Naive thymus-derived CD8-positive, alpha-beta T cell (primary cell): ENCODE results near the gene SLC2A13. TPM values are rescaled to one million over a fixed set of nuclear protein-coding genes. Genes with fewer than 3 reads are reported as not detected.
A peak's percentile ranks its signal among the peaks of the same experiment; 100 is the strongest.

ENCODE experiments used
- ATAC-seq, 2 donors: fragments of 150-1000 bp; cut with Tn5 transposase in 1 of 2; sonication (Bioruptor Pico), chemical (Tn5 transposase) in 1 of 2; 1 replicate in 1 of 2; 2 replicates in 1 of 2; pipeline ENCODE4 v1.10.0; 2021; ENCODE audit warnings: mild to moderate bottlenecking in 2 of 2, moderate library complexity in 2 of 2
- POLR2A ChIA-PET: fragments of 350-600 bp; sonication (Branson Sonifier 250); formaldehyde crosslinking; loops from one replicate; lab custom pipeline; 2021; ENCODE audit warnings: antibody characterized with exemption; lab: Charles Lee
- DNase-seq, 10 donors: peaks; one replicate each; pipeline versions ENCODE4 v3.0.0 to v3.0.0-alpha.2; 2020 to 2022
- H3K27ac Mint-ChIP-seq, 10 donors: one replicate each; pipeline ENCODE4 v1.8.0; 2020 to 2022; ENCODE audit warnings: mild to moderate bottlenecking in 10 of 10, mixed read lengths in 10 of 10, moderate library complexity in 4 of 10, inconsistent platforms in 1 of 10
- H3K27me3 Mint-ChIP-seq, 5 donors: one replicate each; pipeline ENCODE4 v1.8.0; 2021 to 2022; ENCODE audit warnings: mixed read lengths in 5 of 5
- H3K36me3 Mint-ChIP-seq, 3 donors: one replicate each; pipeline ENCODE4 v1.8.0; 2020 to 2022; ENCODE audit warnings: mixed read lengths in 3 of 3, mild to moderate bottlenecking in 2 of 3, inconsistent platforms in 1 of 3
- H3K4me1 Mint-ChIP-seq, 4 donors: one replicate each; pipeline ENCODE4 v1.8.0; 2021 to 2022; ENCODE audit warnings: mixed read lengths in 4 of 4
- H3K4me3 Mint-ChIP-seq, 10 donors: one replicate each; pipeline ENCODE4 v1.8.0; 2020 to 2022; ENCODE audit warnings: mild to moderate bottlenecking in 10 of 10, mixed read lengths in 10 of 10, moderate library complexity in 6 of 10, inconsistent platforms in 1 of 10
- H3K9me3 Mint-ChIP-seq, 9 donors: one replicate each; pipeline ENCODE4 v1.8.0; 2020 to 2022; ENCODE audit warnings: mixed read lengths in 9 of 9, mild to moderate bottlenecking in 3 of 9, inconsistent platforms in 1 of 9, moderate library complexity in 1 of 9
- polyA plus RNA-seq, 3 donors: library from polyadenylated mRNA; unstranded; fragments of 300-500 nt; fragmentation: Illumina TruSeq; gene quantifications; one replicate each; pipeline ENCODE4 v1.2.3, GENCODE V29; 2021
- total RNA-seq, 8 experiments: library from RNA in 2 of 8; stranded (reverse) in 2 of 8; gene quantifications; one replicate each; pipeline ENCODE4 v1.2.3 and lab custom pipeline; 2021 to 2026

SLC2A13 gene
- total and polyA plus RNA-seq, 5 experiments from 2014 or later, result 1.4 to 7.6 (median 1.6) TPM

GRCh38 chr12:40028296-40028695 is 77.6 kb downstream of the SLC2A13 start:
- H3K4me1 Mint-ChIP-seq, result peaks cover 0 to 8% (median 3%) of the 10 kb centered on the region in 4 donors
- no peaks in the 10 kb centered on the region for H3K9me3 Mint-ChIP-seq
- no peaks in the 10 kb centered on the region for H3K27me3 Mint-ChIP-seq
- POLR2A ChIA-PET, result no interaction called here
- H3K36me3 Mint-ChIP-seq, result peaks cover 0 to 8% (median 8%) of the 10 kb centered on the region in 3 donors
- DNase-seq (no peak), ATAC-seq (no peak)
- H3K27ac Mint-ChIP-seq, result no peak overlapping the region
- no peak overlapping the region for H3K4me3 Mint-ChIP-seq

GRCh38 chr12:40022850-40023249 is 83.0 kb downstream of the SLC2A13 start:
- DNase-seq, result no peak
- POLR2A ChIA-PET, result no interaction called here
- no peak overlapping the region for H3K27ac Mint-ChIP-seq
- no peak overlapping the region for H3K4me3 Mint-ChIP-seq
- no peaks in the 10 kb centered on the region for H3K9me3 Mint-ChIP-seq
- H3K36me3 Mint-ChIP-seq, result peaks cover 0 to 8% (median 3%) of the 10 kb centered on the region in 3 donors
- no peak for ATAC-seq
- no peaks in the 10 kb centered on the region for H3K27me3 Mint-ChIP-seq
- peaks cover 0 to 8% (median 3%) of the 10 kb centered on the region in 4 donors for H3K4me1 Mint-ChIP-seq

- Mint-ChIP-seq H3K4me3 (no peak overlapping the region), H3K36me3 (no peaks in the 10 kb centered on the region), H3K27me3 (no peaks in the 10 kb centered on the region), H3K9me3 (no peaks in the 10 kb centered on the region), H3K4me1 (peaks cover 1 to 12% (median 6%) of the 10 kb centered on the region in 4 donors), H3K27ac (no peak overlapping the region)
- POLR2A ChIA-PET, result no interaction called here
- DNase-seq (no peak), ATAC-seq (no peak)
These were observed 85.6 kb downstream of the SLC2A13 start for GRCh38 chr12:40020261-40020691.

GRCh38 chr12:40017488-40017887 is 88.4 kb downstream of the SLC2A13 start:
- POLR2A ChIA-PET, result no interaction called here
- Mint-ChIP-seq H3K27me3 (no peaks in the 10 kb centered on the region), H3K27ac (no peak overlapping the region)

GRCh38 chr12:40016980-40017379 is 88.9 kb downstream of the SLC2A13 start:
- H3K36me3 Mint-ChIP-seq, result no peaks in the 10 kb centered on the region
- H3K4me3 Mint-ChIP-seq, result no peak overlapping the region
- ATAC-seq (no peak), DNase-seq (no peak)
- H3K27ac Mint-ChIP-seq, result no peak overlapping the region
- POLR2A ChIA-PET, result no interaction called here
- no peaks in the 10 kb centered on the region for H3K9me3 Mint-ChIP-seq
- H3K4me1 Mint-ChIP-seq, result peaks cover 0 to 7% (median 6%) of the 10 kb centered on the region in 4 donors
- no peaks in the 10 kb centered on the region for H3K27me3 Mint-ChIP-seq

More at GRCh38 chr12:40017488-40017887, 88.4 kb downstream of the SLC2A13 start:
- H3K4me3 Mint-ChIP-seq, result no peak overlapping the region
- no peaks in the 10 kb centered on the region for H3K9me3 Mint-ChIP-seq
- ATAC-seq (no peak), DNase-seq (no peak)
- H3K36me3 Mint-ChIP-seq, result no peaks in the 10 kb centered on the region
- H3K4me1 Mint-ChIP-seq, result peaks cover 0 to 6% (median 5%) of the 10 kb centered on the region in 4 donors

GRCh38 chr12:40015881-40016280 is 90.0 kb downstream of the SLC2A13 start:
- DNase-seq (no peak), ATAC-seq (no peak)
- Mint-ChIP-seq H3K4me3 (no peak overlapping the region), H3K27me3 (no peaks in the 10 kb centered on the region), H3K27ac (no peak overlapping the region), H3K36me3 (no peaks in the 10 kb centered on the region), H3K4me1 (peaks cover 6 to 15% (median 15%) of the 10 kb centered on the region in 4 donors), H3K9me3 (no peaks in the 10 kb centered on the region)
- POLR2A ChIA-PET, result no interaction called here

GRCh38 chr12:40015345-40015744 is 90.5 kb downstream of the SLC2A13 start:
- Mint-ChIP-seq H3K4me3 (no peak overlapping the region), H3K9me3 (no peaks in the 10 kb centered on the region), H3K27me3 (no peaks in the 10 kb centered on the region), H3K4me1 (peaks cover 6 to 15% (median 15%) of the 10 kb centered on the region in 4 donors), H3K27ac (no peak overlapping the region), H3K36me3 (no peaks in the 10 kb centered on the region)
- ATAC-seq, result peak; percentile 43 to 48
- no peak for DNase-seq
- POLR2A ChIA-PET, result no interaction called here

- no peaks in the 10 kb centered on the region for H3K27me3 Mint-ChIP-seq
- H3K36me3 Mint-ChIP-seq, result no peaks in the 10 kb centered on the region
- H3K4me1 Mint-ChIP-seq, result peaks cover 6 to 15% (median 15%) of the 10 kb centered on the region in 4 donors
- H3K9me3 Mint-ChIP-seq, result no peaks in the 10 kb centered on the region
- H3K27ac Mint-ChIP-seq, result no peak overlapping the region
- ATAC-seq (no peak), DNase-seq (no peak)
- POLR2A ChIA-PET, result no interaction called here
- H3K4me3 Mint-ChIP-seq, result no peak overlapping the region
These were observed 92.0 kb downstream of the SLC2A13 start for GRCh38 chr12:40013847-40014246.

- Mint-ChIP-seq H3K27me3 (no peaks in the 10 kb centered on the region), H3K36me3 (no peaks in the 10 kb centered on the region), H3K27ac (no peak overlapping the region), H3K4me1 (peaks cover 6 to 15% (median 15%) of the 10 kb centered on the region in 4 donors), H3K9me3 (no peaks in the 10 kb centered on the region), H3K4me3 (no peak overlapping the region)
- POLR2A ChIA-PET, result no interaction called here
- DNase-seq (no peak), ATAC-seq (no peak)
These were observed 92.6 kb downstream of the SLC2A13 start for GRCh38 chr12:40013292-40013691.

- POLR2A ChIA-PET, result no interaction called here
- ATAC-seq (no peak), DNase-seq (no peak)
- H3K4me1 Mint-ChIP-seq, result peaks cover 6 to 15% (median 15%) of the 10 kb centered on the region in 4 donors
- no peak overlapping the region for H3K4me3 Mint-ChIP-seq
- no peaks in the 10 kb centered on the region for H3K27me3 Mint-ChIP-seq
- peak overlapping the region in 1 of 10 donors; percentile 0 for H3K27ac Mint-ChIP-seq
- no peaks in the 10 kb centered on the region for H3K9me3 Mint-ChIP-seq
- no peaks in the 10 kb centered on the region for H3K36me3 Mint-ChIP-seq
These were observed 93.2 kb downstream of the SLC2A13 start for GRCh38 chr12:40012711-40013110.

GRCh38 chr12:40011775-40012129 is 94.1 kb downstream of the SLC2A13 start:
- ATAC-seq (no peak), DNase-seq (no peak)
- no peaks in the 10 kb centered on the region for H3K36me3 Mint-ChIP-seq
- POLR2A ChIA-PET, result interaction anchor here (0.6 kb wide), 1 partner anchor 97 kb away, joined by 3 read pairs; no protein-coding TSS in a partner anchor
- peak overlapping the region in 3 of 10 donors; percentile 32 to 52 (median 51) for H3K27ac Mint-ChIP-seq
- peak overlapping the region; percentile 51 to 78 (median 66) for H3K4me3 Mint-ChIP-seq
- H3K27me3 Mint-ChIP-seq, result no peaks in the 10 kb centered on the region
- H3K9me3 Mint-ChIP-seq, result no peaks in the 10 kb centered on the region
- H3K4me1 Mint-ChIP-seq, result peaks cover 6 to 15% (median 15%) of the 10 kb centered on the region in 4 donors

GRCh38 chr12:40010899-40011774 is 94.7 kb downstream of the SLC2A13 start:
- no peaks in the 10 kb centered on the region for H3K27me3 Mint-ChIP-seq
- no peaks in the 10 kb centered on the region for H3K36me3 Mint-ChIP-seq
- peak overlapping the region in 5 of 10 donors; percentile 21 to 52 (median 32) for H3K27ac Mint-ChIP-seq
- no peaks in the 10 kb centered on the region for H3K9me3 Mint-ChIP-seq
- H3K4me3 Mint-ChIP-seq, result peak overlapping the region; percentile 51 to 78 (median 66)
- POLR2A ChIA-PET, result interaction anchor here (0.6 kb wide), 1 partner anchor 97 kb away, joined by 3 read pairs; no protein-coding TSS in a partner anchor
- DNase-seq (peak in 9 of 10 donors; percentile 27 to 77 (median 60)), ATAC-seq (peak; percentile 88 to 97)
- peaks cover 6 to 15% (median 15%) of the 10 kb centered on the region in 4 donors for H3K4me1 Mint-ChIP-seq
